ENCODE measurements around the gene CPXM1. TPM values are rescaled to one million over a fixed set of nuclear protein-coding genes. Genes with fewer than 3 reads are reported as not detected.

CPXM1 gene
- total RNA-seq, 1 experiment from 2014 or later = 0.17 TPM

- no peaks in the 10 kb centered on the region for H3K9me3 ChIP-seq (ENCODE audit: control insufficient read depth in 1 of 2, insufficient read depth in 1 of 2, low read depth in 1 of 2, low read length in 2 of 2)
- no peaks in the 10 kb centered on the region for H3K9me2 ChIP-seq (ENCODE audit: insufficient read depth)
- H3K4me2 ChIP-seq (ENCODE audit: low read length) = no peak overlapping the region
- no peak for TF ChIP-seq TCF7L2 (IDR thresholded peaks at IDR 0.05; ENCODE audit: borderline replicate concordance, extremely low read depth, insufficient read depth, insufficient read length)
- no peak overlapping the region for H3K9ac ChIP-seq (ENCODE audit: low read length)
- RAD21 ChIA-PET (ENCODE audit: low non-redundant PET in 1 of 2, low total read pairs in 2 of 2, uncharacterized antibody in 2 of 2, unreplicated experiment in 2 of 2) = no interaction called here
- ATAC-seq (no peak), DNase-seq (ENCODE audit: low read depth, low spot score) (no peak)
- no peak overlapping the region for H2AFZ ChIP-seq (ENCODE audit: low read depth, low read length, poor library complexity, severe bottlenecking)
- no peak overlapping the region for H3K27ac ChIP-seq (ENCODE audit: low read depth, low read length)
- no TSS peak for BruUV-seq (replicated peaks)
- no peaks in the 10 kb centered on the region for H3K36me3 ChIP-seq (ENCODE audit: control insufficient read depth in 1 of 2, insufficient read depth in 2 of 2, low read length in 2 of 2)
- no peaks in the 10 kb centered on the region for H3K27me3 ChIP-seq (ENCODE audit: insufficient read depth, low read length)
- H3K79me2 ChIP-seq (ENCODE audit: insufficient read depth, low read length) = no peaks in the 10 kb centered on the region
- POLR2A ChIA-PET = no interaction called here
- H4K20me1 ChIP-seq (ENCODE audit: insufficient read depth) = no peaks in the 10 kb centered on the region
- H3K4me1 ChIP-seq (ENCODE audit: control insufficient read depth in 1 of 2, insufficient read depth in 2 of 2, low read length in 2 of 2) = peaks cover 0 to 8% of the 10 kb centered on the region in 2 experiments; a peak in 2 of 4 replicates
- H3K4me3 ChIP-seq (replicated peaks in 1 of 2; ENCODE audit: low read depth in 1 of 2, low read length in 2 of 2) = no peak overlapping the region
- intact Hi-C loops (cut with micrococcal nuclease) = no loop called here
- CTCF ChIA-PET = no interaction called here
These were observed 55.1 kb downstream of the CPXM1 start for GRCh38 chr20:2745060-2745910.

Other genes with a start within 250 kb of the CPXM1 start
- 582 TPM for gene NOP56, start 148.0 kb downstream of the CPXM1 start, total RNA-seq (2021; ENCODE audit: unreplicated experiment)
- 132 TPM for gene IDH3B, start 136.4 kb downstream of the CPXM1 start, total RNA-seq (2021; ENCODE audit: unreplicated experiment)
- 11.4 TPM for gene EBF4, start 107.8 kb downstream of the CPXM1 start, total RNA-seq (2021; ENCODE audit: unreplicated experiment)
- not detected for gene C20orf141, start 14.4 kb upstream of the CPXM1 start, total RNA-seq (2021; ENCODE audit: unreplicated experiment)
- gene TMEM239, start 15.7 kb upstream of the CPXM1 start, total RNA-seq (2021; ENCODE audit: unreplicated experiment) = not detected
- gene PCED1A, start 40.0 kb upstream of the CPXM1 start, total RNA-seq (2021; ENCODE audit: unreplicated experiment) = 31.8 TPM
- gene VPS16, start 40.1 kb upstream of the CPXM1 start, total RNA-seq (2021; ENCODE audit: unreplicated experiment) = 38.1 TPM
- 44.6 TPM for gene PTPRA, start 72.9 kb upstream of the CPXM1 start, total RNA-seq (2021; ENCODE audit: unreplicated experiment)
- gene GNRH2, start 243.0 kb upstream of the CPXM1 start, total RNA-seq (2021; ENCODE audit: unreplicated experiment) = 0.32 TPM
- gene MRPS26, start 245.4 kb upstream of the CPXM1 start, total RNA-seq (2021; ENCODE audit: unreplicated experiment) = 84.3 TPM